Activated T-cell treated with anti-CD3 and anti-CD28 coated beads, Interleukin-2, amount 50 U/mL, for 72 hours (primary cell): ENCODE results near the gene PPP1R37. TPM values are rescaled to one million over a fixed set of nuclear protein-coding genes. Genes with fewer than 3 reads are reported as not detected.

ENCODE experiments used
- ATAC-seq, 2 donors: fragments of 150-1000 bp; cut with Tn5 transposase; replicated peaks in 1 of 2; 2 replicates each; pipeline ENCODE4 v1.10.0; 2021; ENCODE audit warnings: moderate library complexity in 2 of 2, mild to moderate bottlenecking in 1 of 2
- DNase-seq, 2 donors: peaks; one replicate each; pipeline ENCODE4 v3.0.0; 2021 to 2022; ENCODE audit warnings: mixed read lengths in 1 of 2
- H3K27ac Mint-ChIP-seq: one replicate; pipeline ENCODE4 v1.8.0; 2022; ENCODE audit warnings: mild to moderate bottlenecking, moderate library complexity, mixed read lengths
- H3K27me3 Mint-ChIP-seq: one replicate; pipeline ENCODE4 v1.8.0; 2022; ENCODE audit warnings: low read depth, mixed read lengths
- H3K36me3 Mint-ChIP-seq, 2 donors: one replicate each; pipeline ENCODE4 v1.8.0; 2022; ENCODE audit warnings: mixed read lengths in 2 of 2, mild to moderate bottlenecking in 1 of 2; ENCODE audit not compliant: insufficient read depth in 2 of 2
- H3K4me1 Mint-ChIP-seq: one replicate; pipeline ENCODE4 v1.8.0; 2022; ENCODE audit warnings: low read depth, mixed read lengths
- H3K4me3 Mint-ChIP-seq, 2 donors: one replicate each; pipeline ENCODE4 v1.8.0; 2022; ENCODE audit warnings: mild to moderate bottlenecking in 2 of 2, mixed read lengths in 2 of 2, moderate library complexity in 2 of 2
- H3K9me3 Mint-ChIP-seq, 2 donors: one replicate each; pipeline ENCODE4 v1.8.0; 2022; ENCODE audit warnings: mixed read lengths in 2 of 2
- total RNA-seq, 2 donors: library from RNA; stranded (reverse); gene quantifications; one replicate each; pipeline ENCODE4 v1.2.3, GENCODE V29; 2022

PPP1R37 gene
- total RNA-seq, 2 donors from 2014 or later, result 11.8 to 17.3 TPM

DNA sequence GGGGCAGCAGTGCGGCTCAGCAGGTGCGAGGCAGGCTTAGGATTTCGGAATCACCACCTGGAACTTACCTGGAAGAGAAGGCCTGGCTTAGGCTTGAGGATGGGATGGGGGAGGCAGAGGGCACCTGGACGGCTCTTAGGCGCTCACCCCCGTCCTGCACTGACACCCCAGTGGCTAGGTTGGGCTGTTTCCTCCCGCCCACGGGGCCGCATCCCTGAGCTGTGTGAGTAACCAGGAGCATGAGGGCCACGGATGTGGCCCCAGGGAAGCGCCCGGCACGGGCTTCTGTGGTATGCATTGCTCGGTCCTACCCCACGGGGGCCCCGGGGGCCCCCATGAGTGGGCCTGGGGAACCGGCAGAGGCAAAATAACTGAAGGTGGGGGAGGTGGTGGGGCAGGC is 70.2 kb downstream of the PPP1R37 start:
- Mint-ChIP-seq H3K27me3 (no peaks in the 10 kb centered on the region), H3K4me3 (no peak overlapping the region), H3K4me1 (peaks cover 17% of the 10 kb centered on the region), H3K36me3 (no peaks in the 10 kb centered on the region), H3K27ac (no peak overlapping the region), H3K9me3 (no peaks in the 10 kb centered on the region)
- no peak for DNase-seq
- no peak for ATAC-seq

- no peaks in the 10 kb centered on the region for H3K9me3 Mint-ChIP-seq
- ATAC-seq (no peak), DNase-seq (no peak)
- no peaks in the 10 kb centered on the region for H3K27me3 Mint-ChIP-seq
- H3K36me3 Mint-ChIP-seq, result no peaks in the 10 kb centered on the region
- H3K4me3 Mint-ChIP-seq, result peak overlapping the region; percentile 43 to 54
- peaks cover 17% of the 10 kb centered on the region for H3K4me1 Mint-ChIP-seq
- peak overlapping the region; percentile 38 for H3K27ac Mint-ChIP-seq
Measured at GRCh38 chr19:45163751-45164460, 70.9 kb downstream of the PPP1R37 start.

- Mint-ChIP-seq H3K9me3 (no peaks in the 10 kb centered on the region), H3K27ac (no peak overlapping the region), H3K4me3 (peak overlapping the region; percentile 44 to 54), H3K4me1 (peaks cover 17% of the 10 kb centered on the region), H3K27me3 (no peaks in the 10 kb centered on the region), H3K36me3 (no peaks in the 10 kb centered on the region)
- peak; percentile 76 to 77 for DNase-seq
- ATAC-seq, result peak; percentile 89 to 91
Measured at GRCh38 chr19:45164577-45165335, 71.8 kb downstream of the PPP1R37 start.

DNA sequence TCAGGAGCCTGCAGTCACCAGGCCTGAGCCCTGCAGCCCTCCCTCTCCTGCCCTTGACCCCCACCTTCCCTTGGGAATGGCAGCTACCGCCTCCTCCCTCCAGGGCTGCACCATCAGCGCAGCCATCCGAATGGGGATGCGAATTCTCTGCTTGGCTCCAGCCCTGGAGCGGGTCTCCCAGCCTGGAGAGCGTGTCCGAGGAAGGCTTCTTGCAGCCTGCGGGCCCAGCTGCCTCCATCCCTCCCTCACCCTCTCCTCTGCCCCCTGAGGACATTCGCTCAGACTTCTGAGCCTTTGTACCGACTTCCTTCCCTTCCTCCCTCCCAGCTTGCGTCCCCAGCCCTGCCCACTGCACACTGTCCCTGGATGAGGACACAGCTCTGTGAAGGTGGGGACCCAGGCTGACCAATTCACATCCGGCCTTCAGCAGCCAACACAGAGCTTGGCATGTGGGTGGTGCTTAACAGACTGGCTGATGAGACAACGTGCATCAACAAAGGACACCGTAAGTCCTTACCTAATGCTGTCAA is 73.8 kb downstream of the PPP1R37 start:
- H3K36me3 Mint-ChIP-seq, result no peaks in the 10 kb centered on the region
- no peaks in the 10 kb centered on the region for H3K9me3 Mint-ChIP-seq
- H3K4me1 Mint-ChIP-seq, result peaks cover 31% of the 10 kb centered on the region
- no peaks in the 10 kb centered on the region for H3K27me3 Mint-ChIP-seq
- no peak overlapping the region for H3K27ac Mint-ChIP-seq
- no peak for DNase-seq
- H3K4me3 Mint-ChIP-seq, result no peak overlapping the region
- ATAC-seq, result no peak

DNA sequence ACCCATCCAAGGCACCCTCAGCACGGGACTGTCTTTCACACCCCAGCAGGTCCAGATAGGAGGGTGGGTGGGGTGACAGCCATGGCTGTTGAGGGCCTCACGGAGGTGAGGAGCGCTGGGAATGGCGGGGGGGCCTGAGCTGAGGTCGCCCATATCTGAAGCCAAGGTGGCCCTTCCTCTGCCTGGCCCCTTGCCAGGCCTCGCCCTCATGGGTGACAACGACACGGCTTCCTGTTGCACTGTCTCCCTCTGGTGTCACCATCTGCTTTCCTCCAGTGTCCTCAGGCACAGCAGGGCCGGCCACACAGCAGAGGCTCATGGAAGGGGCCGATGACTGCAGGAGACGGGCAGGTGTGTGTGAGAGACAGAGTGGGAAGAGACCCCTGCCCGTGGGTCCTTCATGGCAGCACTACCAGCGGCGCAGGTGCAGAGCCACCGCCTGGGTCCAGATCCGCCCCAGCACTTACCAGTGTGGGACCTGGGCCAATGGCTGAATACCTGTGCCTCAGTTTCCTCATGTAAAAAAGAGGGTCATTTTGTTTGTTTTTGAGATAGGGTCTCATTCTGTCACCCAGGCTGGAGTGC is 75.9 kb downstream of the PPP1R37 start:
- no peak for ATAC-seq
- DNase-seq, result no peak
- Mint-ChIP-seq H3K27ac (no peak overlapping the region), H3K36me3 (no peaks in the 10 kb centered on the region), H3K4me1 (peaks cover 42% of the 10 kb centered on the region), H3K4me3 (no peak overlapping the region), H3K27me3 (no peaks in the 10 kb centered on the region), H3K9me3 (no peaks in the 10 kb centered on the region)

DNA sequence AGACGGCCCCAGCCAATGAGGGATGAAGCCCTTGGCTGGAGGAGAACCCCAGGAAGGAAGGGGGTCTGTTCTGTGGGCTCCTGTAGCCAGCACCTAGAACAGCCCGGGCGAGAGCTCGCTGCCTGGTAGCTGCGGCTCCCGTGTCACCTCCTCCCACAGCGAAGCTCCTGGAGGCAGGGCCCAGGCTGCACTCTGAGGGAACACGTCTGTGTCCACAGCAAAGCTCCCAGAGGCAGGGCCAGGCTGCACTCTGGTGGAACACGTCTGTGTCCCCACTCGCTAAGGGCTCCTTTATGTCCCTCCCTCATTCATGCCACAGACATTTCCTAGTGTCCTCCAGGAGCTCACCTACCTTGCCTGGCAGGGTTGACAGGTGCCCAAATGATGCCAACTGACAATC is 76.6 kb downstream of the PPP1R37 start:
- no peak overlapping the region for H3K27ac Mint-ChIP-seq
- no peak overlapping the region for H3K4me3 Mint-ChIP-seq
- H3K9me3 Mint-ChIP-seq, result no peaks in the 10 kb centered on the region
- H3K4me1 Mint-ChIP-seq, result peaks cover 38% of the 10 kb centered on the region
- no peak for ATAC-seq
- no peak for DNase-seq
- no peaks in the 10 kb centered on the region for H3K27me3 Mint-ChIP-seq
- H3K36me3 Mint-ChIP-seq, result no peaks in the 10 kb centered on the region

- Mint-ChIP-seq H3K4me1 (peaks cover 41% of the 10 kb centered on the region), H3K27ac (peak overlapping the region; percentile 99), H3K9me3 (no peaks in the 10 kb centered on the region), H3K4me3 (peak overlapping the region; percentile 89 to 90), H3K36me3 (no peaks in the 10 kb centered on the region), H3K27me3 (no peaks in the 10 kb centered on the region)
- DNase-seq, result no peak
- no peak for ATAC-seq
Measured at GRCh38 chr19:45170146-45171106, 77.4 kb downstream of the PPP1R37 start.

DNA sequence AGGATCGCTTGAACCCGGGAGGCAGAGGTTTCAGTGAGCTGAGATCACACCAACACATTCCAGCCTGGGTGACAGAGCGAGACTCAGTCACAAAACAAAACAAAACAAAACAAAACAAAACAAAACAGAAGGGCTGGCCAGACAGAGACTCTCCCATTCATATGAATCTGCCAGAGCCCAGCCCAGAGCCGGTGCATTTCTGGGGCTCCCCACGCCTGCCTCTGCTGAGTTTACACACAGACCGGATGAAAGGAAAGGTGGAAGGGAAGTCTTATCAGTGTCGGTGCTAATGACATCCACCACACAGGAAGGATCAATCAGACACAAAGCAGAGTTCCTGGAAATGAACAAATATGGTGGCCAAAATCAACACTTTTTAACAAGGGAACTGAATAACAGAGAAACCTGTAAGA is 78.2 kb downstream of the PPP1R37 start:
- peak; percentile 47 to 59 for DNase-seq
- Mint-ChIP-seq H3K36me3 (no peaks in the 10 kb centered on the region), H3K4me1 (peaks cover 45% of the 10 kb centered on the region), H3K9me3 (no peaks in the 10 kb centered on the region), H3K27me3 (no peaks in the 10 kb centered on the region), H3K27ac (peak overlapping the region; percentile 99), H3K4me3 (peak overlapping the region; percentile 89 to 90)
- ATAC-seq, result peak; percentile 71 to 87

DNA sequence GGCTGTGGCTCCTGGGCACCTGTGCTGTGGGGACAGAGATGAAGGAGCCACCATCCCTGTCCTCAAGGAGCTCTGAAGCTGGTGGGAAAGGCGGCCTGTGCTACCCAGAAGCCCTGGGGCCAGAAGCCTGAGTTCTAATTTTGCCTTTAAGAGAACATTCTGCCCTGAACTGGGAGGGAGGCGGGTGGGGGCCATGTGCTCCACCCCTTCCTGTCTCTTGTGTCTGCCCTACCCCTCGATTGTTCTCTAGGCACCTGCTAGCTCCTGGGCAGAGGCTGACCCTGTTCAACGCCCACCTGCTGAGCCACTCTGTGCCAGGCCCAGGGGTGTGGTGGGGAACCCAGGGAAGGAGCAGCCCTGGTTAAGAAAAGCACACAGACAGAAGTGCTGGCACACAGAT is 79.2 kb downstream of the PPP1R37 start:
- ATAC-seq (peak; percentile 57 to 58), DNase-seq (peak in 1 of 2 donors; percentile 32)
- Mint-ChIP-seq H3K4me1 (peaks cover 41% of the 10 kb centered on the region), H3K4me3 (peak overlapping the region; percentile 40 to 89), H3K27me3 (no peaks in the 10 kb centered on the region), H3K27ac (peak overlapping the region; percentile 63), H3K36me3 (no peaks in the 10 kb centered on the region), H3K9me3 (no peaks in the 10 kb centered on the region)

DNA sequence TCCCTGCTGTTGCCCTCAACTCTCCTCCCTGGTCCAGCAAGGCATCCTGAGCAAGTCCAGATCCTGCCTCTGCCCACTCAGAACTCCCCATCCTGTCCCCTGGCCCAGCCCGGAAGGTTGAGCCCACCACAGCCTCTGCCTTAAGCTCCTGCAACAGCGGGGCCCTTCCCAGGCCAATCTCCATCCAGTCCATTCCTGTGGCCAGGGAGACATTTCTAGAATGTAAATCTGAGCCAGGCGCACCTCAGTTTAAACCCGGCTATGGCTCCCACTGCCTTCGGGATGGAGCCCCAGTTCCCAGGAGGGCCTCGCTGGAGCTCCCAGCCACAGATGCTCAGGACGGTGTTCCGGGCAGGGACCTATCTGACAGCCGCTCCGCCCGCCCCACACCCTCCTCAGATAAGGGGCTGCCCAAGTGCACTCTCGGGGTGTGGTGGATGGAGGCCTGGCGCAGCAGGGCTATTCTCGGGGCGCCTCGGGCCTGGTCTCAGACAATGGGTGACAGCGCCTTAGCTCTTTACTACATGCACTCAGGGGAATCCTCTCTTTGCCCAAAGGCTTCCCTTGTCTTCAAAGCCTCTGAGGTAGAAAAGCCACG is 79.7 kb downstream of the PPP1R37 start:
- H3K27ac Mint-ChIP-seq, result peak overlapping the region; percentile 63
- DNase-seq, result no peak
- peak in 1 of 2 donors; percentile 5 for ATAC-seq
- H3K4me3 Mint-ChIP-seq, result peak overlapping the region in 1 of 2 donors; percentile 31
- H3K27me3 Mint-ChIP-seq, result no peaks in the 10 kb centered on the region
- no peaks in the 10 kb centered on the region for H3K9me3 Mint-ChIP-seq
- H3K4me1 Mint-ChIP-seq, result peaks cover 41% of the 10 kb centered on the region
- H3K36me3 Mint-ChIP-seq, result no peaks in the 10 kb centered on the region

DNA sequence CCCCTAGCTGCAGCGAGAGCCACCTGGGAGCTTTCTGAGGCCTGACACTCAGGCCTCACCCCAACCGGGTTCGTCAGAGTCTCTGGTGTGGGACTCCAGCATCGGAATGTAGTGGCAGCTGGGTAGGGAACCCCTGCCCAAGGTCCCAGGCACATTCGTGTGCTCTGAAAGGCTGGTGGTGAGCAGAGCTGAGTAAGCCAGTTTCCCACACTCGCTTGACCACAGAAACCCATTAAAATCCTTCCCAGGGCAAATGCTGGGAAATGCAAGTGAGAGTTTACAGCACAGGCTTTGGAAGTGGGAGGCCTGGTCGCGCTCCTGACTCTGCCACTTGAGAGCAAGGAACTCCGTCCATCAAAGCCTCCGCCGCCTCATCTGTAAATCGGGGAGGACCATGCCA is 80.8 kb downstream of the PPP1R37 start:
- H3K27ac Mint-ChIP-seq, result no peak overlapping the region
- ATAC-seq (no peak), DNase-seq (no peak)
- H3K4me1 Mint-ChIP-seq, result peaks cover 41% of the 10 kb centered on the region
- no peaks in the 10 kb centered on the region for H3K27me3 Mint-ChIP-seq
- H3K9me3 Mint-ChIP-seq, result no peaks in the 10 kb centered on the region
- no peaks in the 10 kb centered on the region for H3K36me3 Mint-ChIP-seq
- H3K4me3 Mint-ChIP-seq, result no peak overlapping the region
